Measurements from ENCODE around the gene RNASEH2A. TPM values are rescaled to one million over a fixed set of nuclear protein-coding genes. Genes with fewer than 3 reads are reported as not detected.

The RNASEH2A gene
- total RNA-seq, 1 donor from 2014 or later = 62.7 TPM

- DNase-seq (ENCODE audit: low read depth) = no peak
- no peak for TF ChIP-seq CTCF (conservative IDR thresholded peaks at IDR 0.05; ENCODE audit: low read depth, low read length)
- H3K4me3 ChIP-seq (ENCODE audit: low read depth, low read length) = no peak overlapping the region
Measured at GRCh38 chr19:12786141-12786870, 20.1 kb upstream of the RNASEH2A start.

GRCh38 chr19:12786952-12787351 lies 19.4 kb upstream of the RNASEH2A start:
- DNase-seq (ENCODE audit: low read depth) = no peak
- H3K4me3 ChIP-seq (ENCODE audit: low read depth, low read length) = no peak overlapping the region
- TF ChIP-seq CTCF (conservative IDR thresholded peaks at IDR 0.05; ENCODE audit: low read depth, low read length) = no peak

GRCh38 chr19:12787458-12787857 lies 18.9 kb upstream of the RNASEH2A start:
- DNase-seq (ENCODE audit: low read depth) = no peak
- H3K4me3 ChIP-seq (ENCODE audit: low read depth, low read length) = no peak overlapping the region
- TF ChIP-seq CTCF (conservative IDR thresholded peaks at IDR 0.05; ENCODE audit: low read depth, low read length) = no peak

- H3K4me3 ChIP-seq (ENCODE audit: low read depth, low read length) = peak overlapping the region; percentile 96
- no peak for TF ChIP-seq CTCF (conservative IDR thresholded peaks at IDR 0.05; ENCODE audit: low read depth, low read length)
- DNase-seq (ENCODE audit: low read depth) = no peak
Measured at GRCh38 chr19:12788042-12788681, 18.2 kb upstream of the RNASEH2A start.

- no peak for TF ChIP-seq CTCF (conservative IDR thresholded peaks at IDR 0.05; ENCODE audit: low read depth, low read length)
- no peak for DNase-seq (ENCODE audit: low read depth)
- H3K4me3 ChIP-seq (ENCODE audit: low read depth, low read length) = peak overlapping the region; percentile 96
Measured at GRCh38 chr19:12788682-12789097, 17.7 kb upstream of the RNASEH2A start.

GRCh38 chr19:12789098-12789903 lies 17.1 kb upstream of the RNASEH2A start:
- peak overlapping the region; percentile 96 for H3K4me3 ChIP-seq (ENCODE audit: low read depth, low read length)
- TF ChIP-seq CTCF (conservative IDR thresholded peaks at IDR 0.05; ENCODE audit: low read depth, low read length) = no peak
- no peak for DNase-seq (ENCODE audit: low read depth)
